ENCODE measurements around the gene DMD. TPM values are rescaled to one million over a fixed set of nuclear protein-coding genes. Genes with fewer than 3 reads are reported as not detected.

The DMD gene
- total RNA-seq, 1 donor from 2014 or later: 30.6 TPM

GRCh38 chrX:31870267-31870666 is 1341.1 kb downstream of the DMD start:
- Mint-ChIP-seq H3K4me3 (no peak overlapping the region), H3K27ac (peak overlapping the region; percentile 94), H3K4me1 (peaks cover 37% of the 10 kb centered on the region), H3K36me3 (peaks cover 4% of the 10 kb centered on the region), H3K9me3 (peaks cover 4% of the 10 kb centered on the region), H3K27me3 (ENCODE audit: insufficient read depth, low read depth) (no peaks in the 10 kb centered on the region)
- H2AFZ ChIP-seq (replicated peaks): no peak overlapping the region
- H3K4me1 ChIP-seq: peaks cover 21% of the 10 kb centered on the region
- no peak for DNase-seq (ENCODE audit: low spot score)
- H3K36me3 ChIP-seq: no peaks in the 10 kb centered on the region
- H3K27ac ChIP-seq: no peak overlapping the region
- H3K27me3 ChIP-seq: no peaks in the 10 kb centered on the region
- H3K9me3 ChIP-seq (ENCODE audit: low read depth): peaks cover 4% of the 10 kb centered on the region
- H3K79me2 ChIP-seq (ENCODE audit: low read depth): no peaks in the 10 kb centered on the region
- H3K4me3 ChIP-seq: no peak overlapping the region
- H3K4me2 ChIP-seq: no peak overlapping the region
- no peak overlapping the region for H3K9ac ChIP-seq
- H4K20me1 ChIP-seq (ENCODE audit: low read depth): no peaks in the 10 kb centered on the region
- TF ChIP-seq CTCF (IDR thresholded peaks at IDR 0.05) (no peak), EZH2 (IDR thresholded peaks at IDR 0.05) (no peak), EZH2phosphoT487 (IDR thresholded peaks at IDR 0.05) (no peak)
- H3F3A ChIP-seq (ENCODE audit: low read depth): peaks cover 11% of the 10 kb centered on the region

GRCh38 chrX:31860686-31861085 is 1350.7 kb downstream of the DMD start:
- H2AFZ ChIP-seq (replicated peaks): no peak overlapping the region
- H4K20me1 ChIP-seq (ENCODE audit: low read depth): no peaks in the 10 kb centered on the region
- H3K4me1 Mint-ChIP-seq: peaks cover 4% of the 10 kb centered on the region
- H3K36me3 ChIP-seq: no peaks in the 10 kb centered on the region
- no peak for TF ChIP-seq EZH2 (IDR thresholded peaks at IDR 0.05)
- TF ChIP-seq CTCF (IDR thresholded peaks at IDR 0.05): no peak
- TF ChIP-seq EZH2phosphoT487 (IDR thresholded peaks at IDR 0.05): no peak
- H3K27me3 ChIP-seq: no peaks in the 10 kb centered on the region
- no peaks in the 10 kb centered on the region for H3K79me2 ChIP-seq (ENCODE audit: low read depth)
- H3K27ac ChIP-seq: no peak overlapping the region
- peaks cover 2% of the 10 kb centered on the region for H3K36me3 Mint-ChIP-seq
- no peaks in the 10 kb centered on the region for H3F3A ChIP-seq (ENCODE audit: low read depth)
- H3K4me2 ChIP-seq: no peak overlapping the region
- no peak for DNase-seq (ENCODE audit: low spot score)
- no peaks in the 10 kb centered on the region for H3K9me3 ChIP-seq (ENCODE audit: low read depth)
- H3K9me3 Mint-ChIP-seq: peaks cover 5% of the 10 kb centered on the region
- no peak overlapping the region for H3K9ac ChIP-seq
- no peak overlapping the region for H3K4me3 Mint-ChIP-seq
- H3K27me3 Mint-ChIP-seq (ENCODE audit: insufficient read depth, low read depth): peaks cover 3% of the 10 kb centered on the region
- H3K27ac Mint-ChIP-seq: no peak overlapping the region
- peaks cover 7% of the 10 kb centered on the region for H3K4me1 ChIP-seq
- H3K4me3 ChIP-seq: no peak overlapping the region

- Histone ChIP-seq H3K4me2 (no peak overlapping the region), H3K79me2 (ENCODE audit: low read depth) (no peaks in the 10 kb centered on the region), H3K4me1 (peaks cover 7% of the 10 kb centered on the region), H3K27me3 (no peaks in the 10 kb centered on the region), H4K20me1 (ENCODE audit: low read depth) (no peaks in the 10 kb centered on the region), H3K27ac (no peak overlapping the region), H3K9me3 (ENCODE audit: low read depth) (no peaks in the 10 kb centered on the region), H3K9ac (no peak overlapping the region), H3F3A (ENCODE audit: low read depth) (no peaks in the 10 kb centered on the region), H3K4me3 (no peak overlapping the region), H2AFZ (replicated peaks) (no peak overlapping the region), H3K36me3 (no peaks in the 10 kb centered on the region)
- peaks cover 4% of the 10 kb centered on the region for H3K4me1 Mint-ChIP-seq
- no peak overlapping the region for H3K4me3 Mint-ChIP-seq
- peaks cover 3% of the 10 kb centered on the region for H3K27me3 Mint-ChIP-seq (ENCODE audit: insufficient read depth, low read depth)
- TF ChIP-seq CTCF (IDR thresholded peaks at IDR 0.05): no peak
- TF ChIP-seq EZH2phosphoT487 (IDR thresholded peaks at IDR 0.05): no peak
- no peak for TF ChIP-seq EZH2 (IDR thresholded peaks at IDR 0.05)
- DNase-seq (ENCODE audit: low spot score): no peak
- H3K9me3 Mint-ChIP-seq: peaks cover 5% of the 10 kb centered on the region
- H3K36me3 Mint-ChIP-seq: peaks cover 2% of the 10 kb centered on the region
- H3K27ac Mint-ChIP-seq: no peak overlapping the region
Observed at GRCh38 chrX:31858915-31859314, 1352.4 kb downstream of the DMD start.

Measured in neural progenitor cell (in vitro differentiated cells).